NCI-H1436 treated with DMSO at 0.1 percent for 48 hours (cell line): ENCODE data around the gene CRTAP.
"Not testable (repeated sequence)": the region's sequence is repeated elsewhere in the genome, so short reads cannot be mapped to it uniquely, and the experiment has no call there.

Source experiments
- DNase-seq: peaks from one replicate; lab custom pipeline; 2025; lab: John Stamatoyannopoulos, UW

The CRTAP gene

GRCh38 chr3:33113772-33114621 is at the start of gene CRTAP:
TSS of gene CRTAP (plus strand) at chr3:33114014. CDS start at chr3:33114078, 64 bp downstream.
- no peak for DNase-seq

- DNase-seq = no peak
These were observed 48.9 kb upstream of the CRTAP start for GRCh38 chr3:33064929-33065328.

- no peak for DNase-seq
These were observed 46.3 kb upstream of the CRTAP start for GRCh38 chr3:33067484-33067883.

- peak; percentile 26 for DNase-seq
These were observed 44.0 kb upstream of the CRTAP start for GRCh38 chr3:33069862-33070261.

GRCh38 chr3:33071181-33071580 is 42.6 kb upstream of the CRTAP start:
- no peak for DNase-seq

GRCh38 chr3:33071946-33072345 is 41.9 kb upstream of the CRTAP start:
- no peak for DNase-seq

GRCh38 chr3:33074217-33075067 is 39.4 kb upstream of the CRTAP start:
- DNase-seq = no peak

GRCh38 chr3:33075995-33076394 is 37.8 kb upstream of the CRTAP start:
- DNase-seq = no peak

- no peak for DNase-seq
These were observed 36.9 kb upstream of the CRTAP start for GRCh38 chr3:33076952-33077351.

- no peak for DNase-seq
These were observed 35.8 kb upstream of the CRTAP start for GRCh38 chr3:33077976-33078375.

GRCh38 chr3:33079813-33080212 is 34.0 kb upstream of the CRTAP start:
- not testable (repeated sequence) for DNase-seq

- DNase-seq = no peak
These were observed 32.0 kb upstream of the CRTAP start for GRCh38 chr3:33081812-33082211.

GRCh38 chr3:33083958-33084357 is 29.9 kb upstream of the CRTAP start:
- no peak for DNase-seq

- no peak for DNase-seq
These were observed 25.1 kb upstream of the CRTAP start for GRCh38 chr3:33088691-33089090.

GRCh38 chr3:33089515-33089914 is 24.3 kb upstream of the CRTAP start:
- DNase-seq = no peak

- DNase-seq = no peak
These were observed 22.1 kb upstream of the CRTAP start for GRCh38 chr3:33091746-33092145.

- DNase-seq = no peak
These were observed 21.1 kb upstream of the CRTAP start for GRCh38 chr3:33092496-33093254.

- DNase-seq = no peak
These were observed 20.0 kb upstream of the CRTAP start for GRCh38 chr3:33093847-33094246.

- DNase-seq = no peak
These were observed 18.4 kb upstream of the CRTAP start for GRCh38 chr3:33095436-33095835.

- no peak for DNase-seq
These were observed 17.5 kb upstream of the CRTAP start for GRCh38 chr3:33096093-33096868.

GRCh38 chr3:33099109-33099645 is 14.6 kb upstream of the CRTAP start:
- no peak for DNase-seq
